Activated CD8-positive, alpha-beta memory T cell treated with anti-CD3 and anti-CD28 coated beads, Interleukin-2, amount 10 ng/mL, durations not matched to agents 7 days and 5 days (primary cell): ENCODE data around the gene SPECC1L. TPM values are rescaled to one million over a fixed set of nuclear protein-coding genes. Genes with fewer than 3 reads are reported as not detected.

Source experiments
- ATAC-seq: fragments of 150-1000 bp; cut with Tn5 transposase; one replicate; pipeline ENCODE4 v1.10.0; 2021; ENCODE audit warnings: moderate library complexity
- CTCF ChIA-PET: fragments of 350-600 bp; sonication (Branson Sonifier 250); formaldehyde crosslinking; loops from one replicate; lab custom pipeline; 2021; ENCODE audit warnings: antibody characterized with exemption; lab: Charles Lee
- DNase-seq: peaks from one replicate; pipeline ENCODE4 v3.0.0-alpha.2; 2020
- H3K27ac Mint-ChIP-seq: one replicate; pipeline ENCODE4 v1.8.0; 2021; ENCODE audit warnings: mild to moderate bottlenecking, mixed read lengths
- H3K27me3 Mint-ChIP-seq: one replicate; pipeline ENCODE4 v1.8.0; 2021; ENCODE audit warnings: mixed read lengths
- H3K36me3 Mint-ChIP-seq: one replicate; pipeline ENCODE4 v1.8.0; 2021; ENCODE audit warnings: mild to moderate bottlenecking, mixed read lengths
- H3K4me1 Mint-ChIP-seq: one replicate; pipeline ENCODE4 v1.8.0; 2021; ENCODE audit warnings: mixed read lengths
- H3K4me3 Mint-ChIP-seq: one replicate; pipeline ENCODE4 v1.8.0; 2021; ENCODE audit warnings: mild to moderate bottlenecking, moderate library complexity, mixed read lengths
- H3K9me3 Mint-ChIP-seq: one replicate; pipeline ENCODE4 v1.8.0; 2022; ENCODE audit warnings: low read depth, mixed read lengths
- total RNA-seq, 2 experiments: library from RNA; stranded (reverse); gene quantifications; one replicate each; pipeline ENCODE4 v1.2.3, GENCODE V29; 2021

The SPECC1L gene
- total RNA-seq, 2 experiments from 2014 or later: 55.3 to 57.4 TPM

DNA sequence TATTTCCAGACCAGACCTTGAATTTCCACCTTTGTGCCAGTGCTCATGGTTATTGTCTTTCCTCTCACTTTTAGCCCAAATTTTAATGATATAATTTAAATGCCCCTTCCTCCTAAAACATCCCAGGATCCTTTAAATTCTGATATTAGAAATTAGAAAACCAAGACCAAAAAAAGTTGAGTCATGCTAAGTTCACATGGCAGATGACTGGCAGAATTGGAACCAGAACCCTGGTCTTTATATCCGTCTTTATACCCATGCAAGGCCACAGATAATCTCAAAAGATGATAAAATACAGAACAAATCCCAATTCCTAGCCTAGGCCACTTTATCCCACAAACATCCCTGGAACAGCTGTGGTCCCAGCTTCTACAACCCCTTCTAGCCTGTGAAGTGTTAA lies 183.2 kb downstream of the SPECC1L start:
- no peaks in the 10 kb centered on the region for H3K27me3 Mint-ChIP-seq
- H3K36me3 Mint-ChIP-seq: no peaks in the 10 kb centered on the region
- H3K4me1 Mint-ChIP-seq: no peaks in the 10 kb centered on the region
- CTCF ChIA-PET: interaction anchor here (0.9 to 1.2 kb wide), 3 partner anchors 10 to 15 kb away, joined by 3 read pairs; no protein-coding TSS in a partner anchor
- H3K27ac Mint-ChIP-seq: no peak overlapping the region
- no peak for ATAC-seq
- H3K9me3 Mint-ChIP-seq: no peaks in the 10 kb centered on the region
- H3K4me3 Mint-ChIP-seq: no peak overlapping the region
- DNase-seq: no peak

DNA sequence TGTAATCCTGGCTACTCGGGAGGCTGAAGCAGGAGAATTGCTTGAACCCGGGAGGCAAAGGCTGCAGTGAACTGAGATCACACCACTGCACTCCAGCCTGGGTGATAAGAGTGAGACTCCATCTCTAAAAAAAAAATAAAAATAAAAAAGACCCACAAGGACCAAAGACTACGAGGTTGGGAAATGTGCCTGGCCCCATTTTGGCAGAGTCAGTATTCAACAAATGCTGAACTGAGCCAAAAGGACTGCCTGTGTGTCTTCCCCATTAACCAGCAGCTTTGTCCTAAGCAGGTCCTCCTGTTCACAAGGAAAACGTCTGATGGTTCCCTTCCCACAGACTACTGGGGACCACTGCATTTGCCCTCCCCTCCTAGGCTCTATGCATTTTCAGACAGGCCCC lies 184.4 kb downstream of the SPECC1L start:
- DNase-seq (no peak), ATAC-seq (no peak)
- Mint-ChIP-seq H3K27ac (no peak overlapping the region), H3K4me3 (no peak overlapping the region), H3K9me3 (no peaks in the 10 kb centered on the region), H3K4me1 (peaks cover 6% of the 10 kb centered on the region), H3K27me3 (no peaks in the 10 kb centered on the region), H3K36me3 (no peaks in the 10 kb centered on the region)
- CTCF ChIA-PET: interaction anchor here (0.8 to 1.2 kb wide), 2 partner anchors 11 to 19 kb away, joined by 3 to 4 read pairs; no protein-coding TSS in a partner anchor

DNA sequence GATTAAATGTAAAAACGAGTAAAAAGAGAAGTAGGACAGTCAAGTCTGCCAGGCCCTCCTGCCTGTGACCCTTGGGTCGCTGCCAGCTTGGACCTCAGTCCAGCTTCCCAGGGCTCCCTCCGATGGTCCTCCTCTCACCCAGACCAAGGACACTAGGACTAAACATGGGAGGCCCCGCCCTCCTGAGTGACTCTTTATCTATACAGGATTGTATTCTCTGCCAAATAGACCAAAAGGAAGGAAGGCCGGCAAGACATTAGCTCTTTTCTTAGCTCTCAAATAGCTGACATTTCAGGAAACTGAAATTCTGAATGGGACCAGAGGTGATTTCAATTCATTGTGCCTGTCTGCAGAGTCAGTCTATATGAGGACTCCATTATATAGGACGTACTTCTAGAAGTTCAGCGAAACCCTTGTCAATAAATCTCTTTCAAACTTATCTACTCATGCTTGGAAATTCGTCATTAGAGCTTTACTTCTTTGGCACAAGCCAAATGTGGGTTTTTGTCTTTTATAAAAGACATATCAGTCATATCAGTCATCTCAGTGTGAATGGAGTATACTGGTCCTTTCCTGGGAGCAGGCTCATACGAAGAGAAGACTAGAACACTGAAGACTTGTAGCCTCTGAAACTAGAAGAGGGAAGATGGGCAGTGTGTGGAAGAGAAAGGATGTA lies 185.3 kb downstream of the SPECC1L start:
- CTCF ChIA-PET: interaction anchor here (0.8 to 1.7 kb wide), 4 partner anchors 9 to 32 kb away, joined by 3 to 4 read pairs (median 4); no protein-coding TSS in a partner anchor
- H3K27me3 Mint-ChIP-seq: no peaks in the 10 kb centered on the region
- H3K4me3 Mint-ChIP-seq: no peak overlapping the region
- H3K4me1 Mint-ChIP-seq: peaks cover 12% of the 10 kb centered on the region
- H3K9me3 Mint-ChIP-seq: no peaks in the 10 kb centered on the region
- H3K27ac Mint-ChIP-seq: no peak overlapping the region
- H3K36me3 Mint-ChIP-seq: no peaks in the 10 kb centered on the region
- ATAC-seq (no peak), DNase-seq (no peak)

DNA sequence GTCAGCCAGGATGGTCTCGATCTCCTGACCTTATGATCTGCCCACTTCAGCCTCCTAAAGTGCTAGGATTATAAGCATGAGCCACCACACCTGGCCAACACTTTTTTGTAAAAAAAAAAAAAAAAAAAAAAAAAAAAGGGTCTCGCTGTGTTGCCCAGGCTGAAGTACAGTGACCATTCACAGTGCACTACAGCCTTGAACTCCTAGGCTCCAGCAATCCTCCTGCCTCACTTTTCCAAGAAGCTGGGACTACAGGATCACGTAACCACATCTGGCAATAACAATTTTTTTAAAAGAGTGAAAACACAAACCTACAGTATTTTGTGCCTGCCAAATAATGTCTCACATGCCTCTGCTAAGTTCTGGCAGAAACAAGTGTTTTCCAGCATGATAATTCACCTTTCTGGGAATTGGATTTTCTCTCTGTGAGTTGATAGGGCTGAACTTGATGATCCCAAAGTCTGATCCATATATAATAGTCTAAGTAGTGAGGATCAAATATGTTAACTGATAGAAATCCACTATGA lies 187.3 kb downstream of the SPECC1L start:
- CTCF ChIA-PET: no interaction called here

DNA sequence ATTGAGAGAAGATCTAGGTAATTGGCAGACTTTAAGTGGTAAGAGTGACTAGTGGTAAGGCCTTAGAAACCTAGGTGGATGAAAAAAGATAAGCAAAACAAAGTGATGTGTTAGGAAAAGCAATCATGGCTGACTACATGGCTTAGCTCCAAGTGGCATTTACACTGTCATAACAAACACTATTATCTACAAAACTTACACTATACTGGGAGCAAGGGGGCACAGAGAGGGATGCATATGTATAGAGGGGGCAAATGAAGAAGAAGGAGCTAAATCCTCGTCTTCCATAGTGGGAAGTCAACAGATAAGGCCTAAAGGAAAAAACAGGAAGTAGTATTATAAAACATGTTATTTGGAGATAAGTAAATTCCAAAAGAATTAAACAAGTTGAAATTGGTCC lies 189.3 kb downstream of the SPECC1L start:
- CTCF ChIA-PET: interaction anchor here (1.1 to 2.5 kb wide), 2 partner anchors 13 to 36 kb away, joined by 4 to 11 read pairs; no protein-coding TSS in a partner anchor
- H3K27ac Mint-ChIP-seq: peak overlapping the region; percentile 6
- H3K27me3 Mint-ChIP-seq: no peaks in the 10 kb centered on the region
- ATAC-seq (no peak), DNase-seq (no peak)
- H3K4me3 Mint-ChIP-seq: no peak overlapping the region
- H3K4me1 Mint-ChIP-seq: peaks cover 15% of the 10 kb centered on the region
- H3K9me3 Mint-ChIP-seq: no peaks in the 10 kb centered on the region
- H3K36me3 Mint-ChIP-seq: peaks cover 1% of the 10 kb centered on the region

More for the DNA sequence above, 187.3 kb downstream of the SPECC1L start:
- H3K4me1 Mint-ChIP-seq: peaks cover 15% of the 10 kb centered on the region
- no peaks in the 10 kb centered on the region for H3K27me3 Mint-ChIP-seq
- ATAC-seq (no peak), DNase-seq (no peak)
- H3K4me3 Mint-ChIP-seq: no peak overlapping the region
- H3K36me3 Mint-ChIP-seq: peaks cover 1% of the 10 kb centered on the region
- no peaks in the 10 kb centered on the region for H3K9me3 Mint-ChIP-seq
- H3K27ac Mint-ChIP-seq: no peak overlapping the region

DNA sequence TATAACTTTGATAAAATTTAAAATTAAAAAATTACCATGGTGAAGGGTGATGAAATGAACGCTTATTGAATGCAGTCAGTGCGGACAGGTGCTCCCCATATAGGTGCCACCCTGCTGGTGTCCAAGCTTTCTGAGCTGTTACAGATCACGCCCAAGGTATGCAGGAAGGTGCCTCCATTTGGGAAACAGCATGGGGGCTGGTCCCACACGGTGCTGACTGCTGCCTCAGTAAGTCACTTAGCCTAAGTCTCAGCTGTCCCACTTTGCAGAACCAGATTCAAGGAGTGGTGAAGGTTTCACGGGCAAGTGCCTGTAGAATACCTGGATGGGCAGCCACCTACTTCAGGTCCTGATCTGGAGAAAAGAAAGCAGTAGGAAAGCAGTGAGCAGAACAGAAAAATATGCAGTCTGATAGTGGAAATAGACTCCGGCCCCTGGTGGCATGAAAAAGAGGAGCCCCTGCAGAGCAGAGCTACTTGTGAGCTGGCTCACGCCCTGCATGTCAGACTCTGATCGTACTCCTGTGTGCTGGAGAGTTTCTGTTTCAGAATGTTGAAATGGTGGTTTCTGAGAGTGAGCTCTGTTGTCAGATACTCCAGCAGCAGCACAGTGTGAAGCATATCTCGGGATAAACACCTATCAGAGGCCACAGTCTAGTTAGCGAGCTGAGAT lies 189.9 kb downstream of the SPECC1L start:
- Mint-ChIP-seq H3K4me3 (peak overlapping the region; percentile 46), H3K9me3 (no peaks in the 10 kb centered on the region), H3K36me3 (peaks cover 1% of the 10 kb centered on the region), H3K27me3 (no peaks in the 10 kb centered on the region), H3K4me1 (peaks cover 19% of the 10 kb centered on the region), H3K27ac (peak overlapping the region; percentile 80)
- ATAC-seq (peak; percentile 94), DNase-seq (peak; percentile 55)
- CTCF ChIA-PET: interaction anchor here (0.9 to 2.5 kb wide), 6 partner anchors 11 to 63 kb away, joined by 3 to 11 read pairs (median 4); partner anchors contain the start of gene ADORA2A

DNA sequence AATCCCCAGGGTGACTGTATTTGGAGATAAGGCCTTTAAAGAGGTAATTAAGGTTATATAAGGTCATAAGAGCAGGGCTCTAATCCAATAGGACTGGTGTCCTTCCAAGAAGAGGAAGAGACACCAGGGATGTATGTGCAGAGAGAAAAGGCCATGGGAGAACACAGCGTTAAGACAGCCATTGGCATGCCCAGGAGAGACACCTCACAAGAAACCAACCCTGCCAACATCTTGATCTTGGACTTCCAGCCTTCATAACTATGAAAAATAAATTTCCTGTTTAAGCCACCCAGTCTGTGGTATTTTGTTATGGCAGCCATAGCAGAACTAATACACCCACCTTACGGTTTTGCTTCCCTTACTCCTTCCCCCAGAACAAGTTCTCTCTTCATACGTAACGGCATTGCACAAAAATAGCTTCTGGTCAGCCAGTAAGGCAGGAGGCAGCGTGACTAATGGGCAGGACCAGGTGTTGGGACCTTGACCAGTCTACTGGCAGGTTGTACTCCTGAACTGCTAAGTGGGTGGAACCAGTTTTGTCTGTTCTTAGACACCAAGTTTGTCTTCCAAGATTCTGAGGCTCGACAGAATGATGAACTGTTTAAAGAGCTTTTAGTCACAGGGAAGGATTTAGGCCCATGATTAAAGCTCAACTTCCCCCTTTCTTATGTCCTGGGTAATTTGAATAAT lies 192.6 kb downstream of the SPECC1L start:
- Mint-ChIP-seq H3K4me1 (peaks cover 21% of the 10 kb centered on the region), H3K27me3 (no peaks in the 10 kb centered on the region), H3K4me3 (no peak overlapping the region), H3K9me3 (no peaks in the 10 kb centered on the region), H3K36me3 (peaks cover 1% of the 10 kb centered on the region), H3K27ac (no peak overlapping the region)
- CTCF ChIA-PET: interaction anchor here (0.7 to 1.4 kb wide), 4 partner anchors 9 to 39 kb away, joined by 3 read pairs; no protein-coding TSS in a partner anchor
- no peak for DNase-seq
- no peak for ATAC-seq

DNA sequence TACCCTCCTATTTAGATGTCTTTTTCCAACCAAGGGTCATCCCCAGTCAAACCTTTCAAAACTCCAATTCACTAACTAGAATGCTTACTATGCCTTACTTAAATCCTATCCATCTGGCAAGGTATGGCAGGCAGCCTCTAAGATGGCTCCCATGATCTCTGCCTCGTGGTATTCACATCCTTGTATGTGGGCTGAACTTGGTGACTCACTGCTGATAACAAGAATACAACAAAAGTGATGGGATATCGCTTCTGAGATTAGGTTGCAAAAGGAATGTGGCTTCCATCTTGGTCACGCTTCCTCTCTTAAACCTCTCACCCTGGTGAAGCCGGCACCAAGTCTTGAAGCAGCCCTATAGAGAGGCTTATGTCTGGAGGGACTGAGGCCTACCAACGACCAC lies 194.9 kb downstream of the SPECC1L start:
- H3K36me3 Mint-ChIP-seq: peaks cover 1% of the 10 kb centered on the region
- no peak overlapping the region for H3K4me3 Mint-ChIP-seq
- CTCF ChIA-PET: interaction anchor here (1.2 to 1.6 kb wide), 2 partner anchors 10 to 31 kb away, joined by 3 read pairs; no protein-coding TSS in a partner anchor
- H3K27ac Mint-ChIP-seq: no peak overlapping the region
- peaks cover 12% of the 10 kb centered on the region for H3K4me1 Mint-ChIP-seq
- no peaks in the 10 kb centered on the region for H3K27me3 Mint-ChIP-seq
- DNase-seq (no peak), ATAC-seq (no peak)
- no peaks in the 10 kb centered on the region for H3K9me3 Mint-ChIP-seq

DNA sequence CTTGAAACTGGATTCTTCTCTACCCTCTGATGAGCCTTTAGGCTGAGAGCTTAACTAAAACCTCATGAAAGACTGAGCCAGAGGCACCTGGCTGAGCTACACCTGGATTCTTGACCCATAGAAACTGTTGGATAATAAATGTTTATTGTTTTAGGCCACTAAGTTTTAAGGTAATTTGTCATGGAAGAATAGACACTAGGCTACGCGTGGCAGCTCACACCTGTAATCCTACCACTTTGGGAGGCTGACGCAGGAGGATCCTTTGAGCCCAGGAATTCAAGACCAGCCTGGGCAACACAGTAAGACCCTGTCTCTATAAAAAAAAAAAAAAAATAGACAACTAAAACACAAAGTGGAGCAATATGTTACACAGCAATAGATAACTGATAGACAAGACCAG lies 195.3 kb downstream of the SPECC1L start:
- ATAC-seq (no peak), DNase-seq (no peak)
- Mint-ChIP-seq H3K27ac (no peak overlapping the region), H3K9me3 (no peaks in the 10 kb centered on the region), H3K4me3 (no peak overlapping the region), H3K4me1 (peaks cover 8% of the 10 kb centered on the region), H3K36me3 (peaks cover 1% of the 10 kb centered on the region), H3K27me3 (no peaks in the 10 kb centered on the region)
- CTCF ChIA-PET: interaction anchor here (1.2 to 1.8 kb wide), 3 partner anchors 10 to 42 kb away, joined by 3 to 4 read pairs (median 3); no protein-coding TSS in a partner anchor

DNA sequence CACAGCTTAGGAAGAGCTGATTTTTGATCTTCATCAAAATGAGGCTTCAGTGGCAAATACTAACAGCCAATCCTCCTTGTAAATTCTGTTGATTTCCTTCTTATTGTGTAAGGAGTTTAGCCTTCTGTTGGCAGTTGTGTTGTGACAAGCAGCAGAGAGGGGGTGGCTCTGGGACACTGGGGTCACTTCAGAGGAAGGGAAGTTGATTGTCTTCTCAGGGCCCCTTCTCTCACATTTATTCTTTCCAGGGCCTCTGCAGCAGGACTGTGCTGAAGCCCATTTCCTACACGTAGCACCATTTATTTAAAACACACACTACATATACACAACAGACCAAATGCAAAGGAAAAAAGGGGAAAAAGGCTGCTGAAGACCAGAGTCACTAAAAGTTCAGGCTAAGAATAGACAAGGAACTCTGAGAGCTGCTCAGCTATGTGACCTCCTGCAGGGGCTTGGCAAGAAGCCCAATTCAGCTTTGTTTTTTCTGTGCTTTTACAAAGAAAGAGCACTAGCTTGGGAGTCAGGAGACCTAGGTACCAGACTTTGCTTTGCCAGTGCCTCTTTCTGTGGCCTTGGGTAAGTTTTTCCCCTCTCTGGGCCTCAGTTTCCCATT lies 196.2 kb downstream of the SPECC1L start:
- Mint-ChIP-seq H3K36me3 (peaks cover 1% of the 10 kb centered on the region), H3K4me3 (no peak overlapping the region), H3K27ac (no peak overlapping the region), H3K4me1 (peaks cover 6% of the 10 kb centered on the region), H3K9me3 (no peaks in the 10 kb centered on the region), H3K27me3 (no peaks in the 10 kb centered on the region)
- ATAC-seq: no peak
- no peak for DNase-seq
- CTCF ChIA-PET: interaction anchor here (1.2 to 1.8 kb wide), 3 partner anchors 9 to 42 kb away, joined by 3 to 4 read pairs (median 3); no protein-coding TSS in a partner anchor

DNA sequence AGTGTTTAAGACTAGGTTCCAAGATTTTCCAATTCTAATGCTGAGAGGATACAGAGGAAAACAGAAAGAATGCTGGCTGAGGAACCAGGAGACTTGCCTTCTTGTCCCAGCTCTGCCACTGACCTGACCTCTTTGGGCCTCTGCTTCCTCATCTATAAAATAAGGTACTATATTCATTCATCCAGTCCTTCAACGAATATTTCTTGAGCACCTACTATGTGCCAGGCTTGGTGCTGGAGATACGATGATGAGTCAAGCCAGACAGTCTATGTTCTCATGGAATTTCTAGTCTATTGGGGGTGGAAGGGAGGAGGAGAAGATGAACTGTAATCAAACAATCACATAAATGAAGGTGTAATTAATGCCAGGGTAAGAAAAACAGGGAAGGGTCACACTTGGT lies 196.7 kb downstream of the SPECC1L start:
- CTCF ChIA-PET: interaction anchor here (1.8 kb wide), 1 partner anchor 43 kb away, joined by 4 read pairs; no protein-coding TSS in a partner anchor
- no peaks in the 10 kb centered on the region for H3K9me3 Mint-ChIP-seq
- peaks cover 6% of the 10 kb centered on the region for H3K4me1 Mint-ChIP-seq

More for the DNA sequence above, 196.7 kb downstream of the SPECC1L start:
- no peak overlapping the region for H3K27ac Mint-ChIP-seq
- H3K36me3 Mint-ChIP-seq: no peaks in the 10 kb centered on the region
- DNase-seq (no peak), ATAC-seq (no peak)
- no peak overlapping the region for H3K4me3 Mint-ChIP-seq
- H3K27me3 Mint-ChIP-seq: no peaks in the 10 kb centered on the region
